GM18867 (cell line): ENCODE measurements around the gene ZCCHC7.
"Not testable (repeated sequence)": the region's sequence is repeated elsewhere in the genome, so short reads cannot be mapped to it uniquely, and the experiment has no call there.

Source experiments
- ATAC-seq: cut with Tn5 transposase; IDR thresholded peaks from one replicate; pipeline ENCODE4 v1.9.1; 2021; ENCODE audit warnings: mild to moderate bottlenecking, moderate library complexity; ENCODE audit not compliant: unreplicated experiment

The ZCCHC7 gene

DNA sequence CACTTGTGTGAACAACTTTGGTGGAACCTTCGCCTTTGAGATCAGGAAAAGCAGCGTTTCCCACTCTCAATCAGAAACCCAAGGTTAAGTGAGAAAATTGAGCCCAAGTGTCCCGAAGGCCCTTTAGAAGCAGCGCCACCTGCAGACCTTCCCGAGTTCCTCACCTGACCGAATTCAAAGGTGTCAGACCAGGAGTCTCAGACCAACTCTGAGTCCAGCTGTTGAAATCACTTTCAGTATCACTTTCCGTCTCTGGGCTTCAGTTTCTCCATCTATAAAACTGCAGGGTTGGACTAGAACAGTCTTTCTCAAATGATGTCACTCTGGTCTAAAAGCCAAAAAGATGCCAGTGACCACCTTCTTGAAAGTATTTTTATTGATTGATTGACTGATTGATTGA lies 270.4 kb downstream of the ZCCHC7 start:
- ATAC-seq: peak; percentile 90

DNA sequence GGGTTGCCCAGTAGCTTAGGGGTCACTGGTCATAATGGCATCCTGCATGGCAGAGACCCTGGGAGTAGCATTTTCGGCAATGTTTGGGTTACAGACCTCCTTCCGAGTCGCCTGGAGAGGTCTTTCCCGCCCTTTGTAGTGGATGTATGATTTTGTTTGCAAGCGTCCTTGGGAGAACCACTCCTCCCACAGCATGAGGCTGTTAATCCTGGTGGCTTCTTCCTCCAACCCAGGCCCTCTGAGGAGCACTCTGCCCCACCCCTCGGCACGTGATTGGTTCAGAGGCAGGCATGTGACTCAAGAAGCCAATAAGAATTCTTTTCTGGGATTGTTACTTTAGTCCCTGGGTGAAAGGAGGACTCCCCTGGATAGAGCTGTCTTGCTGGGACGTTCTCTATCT lies 271.9 kb downstream of the ZCCHC7 start:
- no peak for ATAC-seq

DNA sequence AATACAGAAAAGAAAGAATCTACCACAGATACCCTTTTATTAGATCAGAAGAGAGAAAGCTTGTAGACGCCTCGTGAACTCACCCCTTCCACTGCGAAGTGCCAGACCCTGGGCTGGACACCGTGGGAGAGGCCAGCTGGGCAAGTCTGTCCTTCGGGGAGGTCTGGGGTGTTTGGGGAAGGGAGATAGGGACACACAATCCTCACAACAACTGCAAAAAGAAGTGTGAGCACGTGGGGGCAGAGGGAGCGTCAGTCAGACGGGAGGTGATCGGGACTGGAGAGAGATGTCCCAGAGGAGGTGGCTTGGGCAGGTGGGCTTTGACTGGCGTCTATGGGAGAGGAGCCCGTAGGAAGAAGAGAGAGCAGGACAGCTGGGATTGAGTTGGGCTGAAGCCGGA lies 274.9 kb downstream of the ZCCHC7 start:
- ATAC-seq: no peak

DNA sequence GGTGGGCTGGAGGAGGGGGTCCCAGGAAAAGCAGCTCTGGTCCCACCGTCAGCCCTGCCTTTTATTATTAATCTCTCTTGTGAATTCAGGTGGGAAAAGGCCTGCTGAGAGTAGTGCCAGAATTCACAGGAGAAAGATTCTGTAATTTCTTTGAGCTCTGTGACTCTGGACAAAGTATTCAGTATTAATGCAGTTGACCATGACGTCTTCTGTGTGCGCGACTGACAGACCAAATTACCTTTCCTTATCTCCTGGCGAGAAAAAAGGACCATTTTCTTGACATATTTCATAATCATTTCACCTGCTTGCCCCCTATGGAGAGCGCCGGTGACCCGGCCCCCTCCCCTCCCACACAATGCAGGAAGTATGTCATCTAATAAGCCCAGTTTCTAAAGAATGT lies 275.3 kb downstream of the ZCCHC7 start:
- ATAC-seq: no peak

DNA sequence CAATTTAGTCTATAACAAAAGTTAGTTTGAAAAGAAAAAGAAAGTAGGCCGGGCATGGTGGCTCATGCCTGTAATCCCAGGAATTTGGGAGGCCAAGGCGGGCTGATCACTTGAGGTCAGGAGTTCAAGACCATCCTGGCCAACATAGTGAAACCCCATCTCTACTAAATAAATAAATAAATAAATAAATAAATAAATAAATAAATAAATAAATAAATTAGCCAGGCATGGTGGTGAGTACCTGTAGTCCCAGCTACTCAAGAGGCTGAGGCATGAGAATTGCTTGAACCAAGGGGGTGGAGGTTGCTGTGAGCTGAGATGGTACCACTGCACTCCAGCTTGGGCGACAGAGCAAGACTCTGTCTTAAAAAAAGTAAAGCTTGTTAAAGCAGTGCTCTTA lies 277.6 kb downstream of the ZCCHC7 start:
- ATAC-seq: not testable (repeated sequence)

DNA sequence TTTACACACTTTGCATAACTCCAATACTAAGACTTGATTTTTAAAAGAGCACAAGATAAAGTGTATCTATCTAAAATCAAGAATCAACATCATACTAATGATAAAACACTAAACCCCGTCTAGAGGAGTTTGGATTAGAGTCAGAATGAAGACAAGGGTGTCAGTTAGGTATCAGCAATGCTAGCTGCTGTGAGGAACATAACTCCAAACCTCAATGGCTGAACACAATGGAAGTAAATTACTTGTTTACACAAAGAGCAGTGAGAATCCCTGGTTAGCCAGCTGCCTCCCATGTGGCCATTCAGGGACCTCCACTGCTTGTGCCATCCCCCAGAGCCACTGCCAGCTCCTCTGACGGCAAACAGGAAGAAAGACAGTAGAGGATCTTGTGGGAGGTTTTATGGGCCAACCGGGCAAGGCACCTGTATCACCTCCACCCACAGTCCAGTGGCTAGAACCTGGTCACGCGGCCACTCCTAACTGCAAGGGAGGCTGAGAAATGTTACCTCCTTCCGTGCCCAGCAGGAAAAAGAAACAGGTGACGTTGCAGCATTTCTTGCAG lies 278.2 kb downstream of the ZCCHC7 start:
- ATAC-seq: no peak

DNA sequence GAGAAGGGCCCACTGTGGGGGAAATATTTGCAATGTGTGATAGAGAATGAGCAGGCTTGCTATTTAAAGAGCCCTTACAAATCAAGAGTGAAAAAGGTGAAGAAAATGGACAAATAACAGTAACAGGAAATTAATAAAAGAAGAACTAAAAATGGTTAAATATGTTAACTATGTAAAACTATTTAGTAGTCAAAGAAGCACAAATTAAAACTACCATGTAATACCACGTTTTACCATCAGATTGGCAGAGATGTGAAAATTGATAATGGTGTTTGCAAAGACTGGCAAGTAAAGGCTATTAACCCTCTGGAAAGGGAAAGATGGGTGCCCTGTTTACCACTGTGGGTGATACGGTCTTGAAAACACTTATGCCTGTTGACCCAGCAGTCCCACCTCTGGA lies 279.0 kb downstream of the ZCCHC7 start:
- ATAC-seq: no peak

DNA sequence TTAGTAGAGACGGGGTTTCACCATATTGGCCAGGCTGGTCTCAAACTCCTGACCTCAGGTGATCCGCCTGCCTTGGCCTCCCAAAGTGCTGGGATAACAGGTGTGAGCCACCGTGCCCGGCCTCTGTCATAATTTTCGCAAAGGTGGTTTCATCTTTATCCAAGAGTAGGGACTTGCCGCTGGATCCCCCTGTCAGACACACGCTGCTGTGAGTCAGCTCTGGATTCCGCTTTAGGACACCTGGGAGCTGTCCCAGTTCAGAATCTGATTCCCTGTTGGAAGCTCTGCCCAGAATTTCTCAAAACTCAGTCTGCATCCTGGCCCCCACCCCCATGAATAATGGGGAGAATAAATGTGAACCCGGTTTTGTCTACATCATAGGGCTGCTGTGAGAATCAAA lies 284.2 kb downstream of the ZCCHC7 start:
- no peak for ATAC-seq

DNA sequence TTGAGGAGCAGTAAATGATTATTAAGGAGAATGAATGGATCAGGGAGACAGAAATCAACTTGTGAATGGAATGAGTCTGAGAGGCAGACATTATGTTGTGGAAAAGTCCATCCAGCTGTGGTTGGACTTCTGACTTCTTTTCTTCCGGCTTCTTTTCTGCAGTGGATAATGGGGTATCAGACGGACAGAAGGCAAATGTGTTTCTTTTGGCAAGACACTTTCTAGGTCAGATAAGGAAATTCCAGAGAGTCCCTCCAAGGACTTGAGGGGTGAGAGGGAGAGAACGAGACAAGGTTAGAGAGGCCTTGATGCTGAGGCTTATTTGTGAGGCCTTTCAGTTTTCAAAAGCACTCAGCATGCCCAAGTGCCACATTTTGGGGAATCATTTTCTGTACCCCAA lies 285.0 kb downstream of the ZCCHC7 start:
- ATAC-seq: no peak

DNA sequence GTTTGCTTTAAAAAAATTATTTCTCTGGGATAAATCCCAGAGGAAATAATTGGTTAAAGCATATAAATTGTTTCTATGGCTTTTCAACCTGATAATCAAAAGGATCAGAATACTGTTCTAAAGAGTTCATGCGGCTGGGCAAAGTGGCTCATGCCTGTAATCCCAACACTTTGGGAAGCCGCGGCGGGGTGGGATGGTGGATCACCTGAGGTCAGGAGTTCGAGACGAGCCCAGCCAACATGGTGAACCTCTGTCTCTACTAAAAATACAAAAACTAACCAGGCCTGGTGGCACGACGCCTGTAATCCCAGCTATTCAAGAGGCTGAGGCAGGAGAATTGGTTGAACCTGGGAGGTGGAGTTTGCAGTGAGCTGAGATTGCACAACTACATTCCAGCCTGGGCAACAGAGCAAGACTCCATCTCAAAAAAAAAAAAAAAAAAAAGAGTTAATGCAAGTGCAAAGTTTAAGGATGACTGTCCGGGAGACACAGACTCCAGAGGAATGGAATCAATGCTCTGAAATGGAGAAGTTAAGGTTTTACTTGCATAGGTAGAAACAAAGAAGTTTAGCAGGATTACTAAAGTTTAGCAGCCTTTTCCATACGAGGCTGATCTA lies 285.5 kb downstream of the ZCCHC7 start:
- no peak for ATAC-seq

DNA sequence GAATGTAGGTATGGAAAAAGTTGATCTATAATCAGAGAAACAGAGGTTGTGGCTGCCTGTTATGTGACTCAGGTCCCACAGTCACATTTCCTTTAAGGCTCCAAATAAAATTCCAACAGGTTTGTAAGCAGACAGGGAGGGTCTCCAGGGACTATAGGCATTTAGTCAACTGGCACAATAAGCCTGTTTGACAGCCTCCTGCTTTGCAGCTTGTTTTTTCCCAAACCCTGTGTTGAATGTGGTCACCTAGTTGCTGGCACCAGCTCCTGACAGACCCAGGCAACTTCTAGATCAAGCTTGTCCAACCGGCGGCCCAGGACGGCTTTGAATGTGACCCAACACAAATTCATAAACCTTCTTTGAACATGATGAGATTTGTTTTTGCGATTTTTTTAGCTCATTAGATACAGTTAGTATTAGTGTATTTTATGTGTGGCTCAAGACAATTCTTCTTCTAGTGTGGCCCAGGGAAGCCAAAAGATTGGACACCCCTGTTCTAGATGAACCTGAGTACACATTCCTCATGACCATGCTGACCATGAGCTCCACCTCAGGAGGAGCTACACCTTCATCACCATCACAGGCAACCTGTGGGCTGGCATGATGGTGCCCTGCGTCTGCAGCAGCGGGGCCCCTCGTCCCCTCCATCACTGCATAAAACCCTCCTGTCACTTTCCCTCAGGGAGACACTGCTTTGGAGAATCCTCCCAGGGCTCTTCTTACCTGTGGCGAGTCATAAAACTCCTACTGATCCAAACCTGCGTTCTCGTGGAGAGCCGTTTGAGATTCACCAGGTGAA lies 286.4 kb downstream of the ZCCHC7 start:
- no peak for ATAC-seq

DNA sequence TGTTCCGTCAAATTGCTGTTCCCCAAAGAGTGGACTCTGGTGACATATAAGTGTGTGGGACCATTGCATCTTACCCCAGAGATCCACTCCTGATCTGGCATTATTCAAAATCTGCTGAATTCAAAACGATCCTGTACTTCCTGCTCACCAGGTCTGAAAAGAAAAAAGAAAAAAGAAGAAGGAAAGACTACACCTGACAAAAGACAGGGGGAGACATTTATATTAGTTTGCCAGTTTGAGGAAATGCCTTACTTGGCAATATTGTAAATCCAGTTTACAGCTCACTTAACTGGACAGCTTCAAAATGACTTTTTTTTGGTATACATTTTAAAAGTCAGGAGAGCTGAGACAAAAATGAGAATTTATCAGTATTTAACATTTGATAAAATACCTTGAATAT lies 287.1 kb downstream of the ZCCHC7 start:
- ATAC-seq: no peak
